Ovary (tissue), 3 donors: ENCODE results near the gene FAM120B.

ENCODE experiments used
- CTCF ChIP-seq, 3 donors: fragments of 450-650 bp in 2 of 3; fragments of 200-600 bp in 1 of 3; IDR thresholded peaks; one replicate each; pipeline versions ENCODE4 v1.5.1 to v1.8.0; 2016 to 2022; ENCODE audit warnings: antibody characterized with exemption in 3 of 3, mild to moderate bottlenecking in 1 of 3
- EP300 ChIP-seq: sonication (generic); formaldehyde crosslinking; IDR thresholded peaks from one replicate; pipeline ENCODE4 v1.6.1; 2017; ENCODE audit warnings: antibody characterized with exemption
- POLR2A ChIP-seq: fragments of 450-650 bp; IDR thresholded peaks from one replicate; pipeline ENCODE4 v1.6.1; 2017; ENCODE audit warnings: antibody characterized with exemption, mild to moderate bottlenecking, moderate library complexity
- donor health status: DM: no; HTN: no; CAD: no.

DNA sequence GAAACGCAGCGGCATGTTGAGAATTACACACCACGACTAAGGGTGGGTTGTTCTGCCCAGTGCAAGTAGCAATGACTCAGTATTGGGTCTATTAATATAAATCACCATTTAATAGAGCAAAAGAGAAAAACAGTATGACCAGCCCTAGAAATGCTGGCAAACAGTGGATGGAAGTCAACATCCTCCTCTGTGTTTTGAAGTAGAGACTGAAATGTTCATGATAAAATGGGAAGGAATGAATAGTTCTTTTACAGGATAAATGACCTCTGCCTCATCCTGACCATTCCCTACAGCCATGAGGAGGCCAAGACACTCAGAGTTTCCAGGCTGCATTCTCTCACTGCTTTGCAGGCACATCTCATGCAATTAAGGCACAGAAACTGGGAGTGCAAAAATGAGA lies 134.8 kb downstream of the FAM120B start:
- TF ChIP-seq CTCF (IDR thresholded peaks at IDR 0.05) (no peak), POLR2A (no peak), EP300 (no peak)
